Activated T-cell treated with anti-CD3 and anti-CD28 coated beads, Interleukin-2, amount 50 U/mL, for 72 hours (primary cell): ENCODE measurements around the gene SOX6. TPM values are rescaled to one million over a fixed set of nuclear protein-coding genes. Genes with fewer than 3 reads are reported as not detected.
"Not testable (repeated sequence)": the region's sequence is repeated elsewhere in the genome, so short reads cannot be mapped to it uniquely, and the experiment has no call there.

Experiments
- ATAC-seq, 2 donors: fragments of 150-1000 bp; cut with Tn5 transposase; replicated peaks in 1 of 2; 2 replicates each; pipeline ENCODE4 v1.10.0; 2021; ENCODE audit warnings: moderate library complexity in 2 of 2, mild to moderate bottlenecking in 1 of 2
- DNase-seq, 2 donors: peaks; one replicate each; pipeline ENCODE4 v3.0.0; 2021 to 2022; ENCODE audit warnings: mixed read lengths in 1 of 2
- H3K27ac Mint-ChIP-seq: one replicate; pipeline ENCODE4 v1.8.0; 2022; ENCODE audit warnings: mild to moderate bottlenecking, moderate library complexity, mixed read lengths
- H3K27me3 Mint-ChIP-seq: one replicate; pipeline ENCODE4 v1.8.0; 2022; ENCODE audit warnings: low read depth, mixed read lengths
- H3K36me3 Mint-ChIP-seq, 2 donors: one replicate each; pipeline ENCODE4 v1.8.0; 2022; ENCODE audit warnings: mixed read lengths in 2 of 2, mild to moderate bottlenecking in 1 of 2; ENCODE audit not compliant: insufficient read depth in 2 of 2
- H3K4me1 Mint-ChIP-seq: one replicate; pipeline ENCODE4 v1.8.0; 2022; ENCODE audit warnings: low read depth, mixed read lengths
- H3K4me3 Mint-ChIP-seq, 2 donors: one replicate each; pipeline ENCODE4 v1.8.0; 2022; ENCODE audit warnings: mild to moderate bottlenecking in 2 of 2, mixed read lengths in 2 of 2, moderate library complexity in 2 of 2
- H3K9me3 Mint-ChIP-seq, 2 donors: one replicate each; pipeline ENCODE4 v1.8.0; 2022; ENCODE audit warnings: mixed read lengths in 2 of 2
- total RNA-seq, 2 donors: library from RNA; stranded (reverse); gene quantifications; one replicate each; pipeline ENCODE4 v1.2.3, GENCODE V29; 2022

Gene SOX6
- total RNA-seq, 2 donors from 2014 or later: 0.48 TPM; not detected in 1

GRCh38 chr11:16030664-16031063 lies 325.7 kb downstream of the SOX6 start:
- no peak overlapping the region for H3K4me3 Mint-ChIP-seq
- H3K27me3 Mint-ChIP-seq: no peaks in the 10 kb centered on the region
- no peak overlapping the region for H3K27ac Mint-ChIP-seq
- peaks cover 2 to 5% of the 10 kb centered on the region in 2 donors for H3K9me3 Mint-ChIP-seq
- ATAC-seq: no peak
- no peaks in the 10 kb centered on the region for H3K36me3 Mint-ChIP-seq
- no peak for DNase-seq
- no peaks in the 10 kb centered on the region for H3K4me1 Mint-ChIP-seq

DNA sequence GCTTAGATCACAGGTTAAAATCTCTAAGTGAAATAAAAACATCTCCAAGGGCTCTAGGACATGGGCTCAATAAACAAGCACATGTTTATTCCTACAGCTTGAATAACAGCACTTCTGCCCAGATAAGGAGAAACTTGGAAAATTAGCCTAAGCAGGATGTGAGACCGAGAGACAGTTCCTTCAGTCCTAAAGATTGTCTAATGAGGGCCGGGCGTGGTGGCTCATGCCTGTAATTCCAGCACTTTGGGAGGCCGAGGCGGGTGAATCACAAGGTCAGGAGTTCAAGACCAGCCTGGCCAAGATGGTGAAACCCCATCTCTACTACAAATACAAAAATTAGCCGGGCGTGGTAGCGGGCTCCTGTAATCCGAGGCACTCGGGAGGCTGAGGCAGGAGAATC lies 327.2 kb downstream of the SOX6 start:
- not testable (repeated sequence) for H3K4me1 Mint-ChIP-seq, ATAC-seq, H3K9me3 Mint-ChIP-seq, H3K36me3 Mint-ChIP-seq, H3K27ac Mint-ChIP-seq, DNase-seq, H3K4me3 Mint-ChIP-seq, H3K27me3 Mint-ChIP-seq

DNA sequence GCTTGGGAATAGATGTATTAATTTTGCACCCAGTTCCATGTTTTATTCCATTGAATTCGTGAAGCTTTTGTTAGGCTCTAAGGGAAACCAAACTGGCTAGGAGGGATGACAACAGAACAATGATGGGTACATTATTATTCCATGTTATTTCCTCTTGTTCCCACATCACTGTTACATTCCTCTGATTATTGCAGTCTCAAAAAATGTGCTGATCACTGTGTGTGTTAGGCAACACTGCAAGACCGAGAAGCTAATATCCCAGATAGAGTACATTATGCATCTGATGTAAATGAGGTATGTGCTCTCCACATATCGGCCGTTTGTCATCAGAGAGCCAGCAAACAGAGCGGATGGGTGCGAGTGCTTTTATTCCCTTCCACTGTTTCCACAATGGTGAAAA lies 327.9 kb downstream of the SOX6 start:
- no peak for DNase-seq
- H3K27me3 Mint-ChIP-seq: no peaks in the 10 kb centered on the region
- no peaks in the 10 kb centered on the region for H3K36me3 Mint-ChIP-seq
- H3K4me3 Mint-ChIP-seq: no peak overlapping the region
- H3K27ac Mint-ChIP-seq: no peak overlapping the region
- no peaks in the 10 kb centered on the region for H3K4me1 Mint-ChIP-seq
- peaks cover 2 to 5% of the 10 kb centered on the region in 2 donors for H3K9me3 Mint-ChIP-seq
- no peak for ATAC-seq

DNA sequence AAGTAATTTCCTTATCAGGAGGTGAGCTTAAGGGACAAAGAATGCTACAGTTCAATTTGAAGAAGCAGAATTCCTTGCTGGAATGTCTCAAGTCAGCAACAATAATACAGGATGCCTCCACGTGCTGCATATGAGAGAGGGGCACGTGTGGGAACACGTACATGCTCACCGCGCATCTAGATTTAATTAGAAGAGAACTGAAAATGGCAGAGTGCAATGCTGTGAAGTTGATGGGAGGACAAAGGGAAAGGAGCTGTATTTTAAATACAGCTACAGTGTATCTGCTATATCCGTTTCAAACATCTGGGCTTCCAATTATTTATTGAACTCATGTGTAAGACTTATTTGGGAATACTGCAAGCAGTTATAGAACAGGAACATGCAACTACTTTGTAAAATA lies 328.7 kb downstream of the SOX6 start:
- no peaks in the 10 kb centered on the region for H3K27me3 Mint-ChIP-seq
- peaks cover 2 to 8% of the 10 kb centered on the region in 2 donors for H3K9me3 Mint-ChIP-seq
- DNase-seq: no peak
- no peak for ATAC-seq
- no peak overlapping the region for H3K4me3 Mint-ChIP-seq
- H3K4me1 Mint-ChIP-seq: no peaks in the 10 kb centered on the region
- no peak overlapping the region for H3K27ac Mint-ChIP-seq
- H3K36me3 Mint-ChIP-seq: no peaks in the 10 kb centered on the region

DNA sequence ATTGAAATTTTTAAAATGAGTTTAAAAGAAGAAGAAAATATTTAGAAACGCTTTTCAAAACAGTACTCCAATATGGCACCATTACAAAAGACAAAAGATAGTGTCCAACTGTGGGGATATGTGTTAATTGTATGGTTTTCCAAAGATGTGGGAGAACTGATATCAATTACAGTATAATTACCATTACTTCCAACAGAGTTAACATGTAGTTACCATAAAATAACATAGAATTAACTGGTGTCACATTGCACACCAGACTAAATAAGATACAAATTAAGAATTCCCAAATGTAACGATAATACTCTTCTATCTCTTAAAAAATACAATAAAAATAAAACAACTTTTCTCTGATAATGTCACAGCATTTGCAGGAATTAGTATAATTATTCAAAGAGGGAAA lies 329.5 kb downstream of the SOX6 start:
- ATAC-seq (no peak), DNase-seq (no peak)
- Mint-ChIP-seq H3K4me3 (no peak overlapping the region), H3K4me1 (no peaks in the 10 kb centered on the region), H3K9me3 (peaks cover 0 to 9% of the 10 kb centered on the region in 2 donors), H3K27me3 (no peaks in the 10 kb centered on the region), H3K27ac (no peak overlapping the region), H3K36me3 (no peaks in the 10 kb centered on the region)

- no peaks in the 10 kb centered on the region for H3K4me1 Mint-ChIP-seq
- no peak overlapping the region for H3K27ac Mint-ChIP-seq
- no peak for ATAC-seq
- no peak for DNase-seq
- peaks cover 7% of the 10 kb centered on the region for H3K27me3 Mint-ChIP-seq
- H3K4me3 Mint-ChIP-seq: no peak overlapping the region
- H3K9me3 Mint-ChIP-seq: peaks cover 3 to 4% of the 10 kb centered on the region in 2 donors
- no peaks in the 10 kb centered on the region for H3K36me3 Mint-ChIP-seq
These were observed 337.4 kb downstream of the SOX6 start for GRCh38 chr11:16018931-16019330.

DNA sequence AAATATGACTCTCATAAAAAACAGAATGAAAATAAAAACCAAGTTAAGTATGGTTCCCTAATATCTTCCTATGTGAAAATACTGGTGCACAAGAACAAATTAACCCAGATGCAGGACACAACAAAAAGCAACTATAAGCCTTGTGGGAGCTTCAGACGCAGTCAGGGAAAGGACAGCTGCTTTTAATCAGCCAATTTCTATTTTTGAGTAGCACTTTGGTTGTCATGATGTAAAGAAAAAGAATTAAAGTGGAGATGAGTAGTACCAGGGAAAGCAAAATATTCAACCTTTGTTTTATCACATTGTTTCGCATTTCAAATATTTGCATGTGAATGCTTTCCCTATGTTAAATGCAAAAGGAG lies 339.9 kb downstream of the SOX6 start:
- no peak overlapping the region for H3K27ac Mint-ChIP-seq
- peaks cover 0 to 3% of the 10 kb centered on the region in 2 donors for H3K9me3 Mint-ChIP-seq
- no peak overlapping the region for H3K4me3 Mint-ChIP-seq
- no peaks in the 10 kb centered on the region for H3K36me3 Mint-ChIP-seq
- DNase-seq: no peak
- no peaks in the 10 kb centered on the region for H3K4me1 Mint-ChIP-seq
- peaks cover 7% of the 10 kb centered on the region for H3K27me3 Mint-ChIP-seq
- ATAC-seq: no peak

GRCh38 chr11:16015741-16016467 lies 340.4 kb downstream of the SOX6 start:
- H3K27me3 Mint-ChIP-seq: peaks cover 7% of the 10 kb centered on the region
- H3K4me1 Mint-ChIP-seq: no peaks in the 10 kb centered on the region
- ATAC-seq (no peak), DNase-seq (no peak)
- no peak overlapping the region for H3K27ac Mint-ChIP-seq
- no peaks in the 10 kb centered on the region for H3K36me3 Mint-ChIP-seq
- peaks cover 0 to 3% of the 10 kb centered on the region in 2 donors for H3K9me3 Mint-ChIP-seq
- no peak overlapping the region for H3K4me3 Mint-ChIP-seq

- no peak overlapping the region for H3K4me3 Mint-ChIP-seq
- DNase-seq: no peak
- no peaks in the 10 kb centered on the region for H3K27me3 Mint-ChIP-seq
- H3K4me1 Mint-ChIP-seq: no peaks in the 10 kb centered on the region
- H3K9me3 Mint-ChIP-seq: no peaks in the 10 kb centered on the region
- H3K36me3 Mint-ChIP-seq: no peaks in the 10 kb centered on the region
- ATAC-seq: no peak
- no peak overlapping the region for H3K27ac Mint-ChIP-seq
These were observed 342.6 kb downstream of the SOX6 start for GRCh38 chr11:16013649-16014275.

- Mint-ChIP-seq H3K4me3 (no peak overlapping the region), H3K27me3 (no peaks in the 10 kb centered on the region), H3K9me3 (no peaks in the 10 kb centered on the region), H3K27ac (no peak overlapping the region), H3K4me1 (no peaks in the 10 kb centered on the region), H3K36me3 (no peaks in the 10 kb centered on the region)
- ATAC-seq (no peak), DNase-seq (no peak)
These were observed 343.1 kb downstream of the SOX6 start for GRCh38 chr11:16013242-16013641.

GRCh38 chr11:16012125-16012751 lies 344.1 kb downstream of the SOX6 start:
- Mint-ChIP-seq H3K36me3 (no peaks in the 10 kb centered on the region), H3K4me3 (no peak overlapping the region), H3K9me3 (no peaks in the 10 kb centered on the region), H3K4me1 (no peaks in the 10 kb centered on the region), H3K27me3 (no peaks in the 10 kb centered on the region), H3K27ac (no peak overlapping the region)
- ATAC-seq (no peak), DNase-seq (no peak)

- DNase-seq: no peak
- Mint-ChIP-seq H3K27ac (no peak overlapping the region), H3K4me3 (no peak overlapping the region), H3K4me1 (no peaks in the 10 kb centered on the region), H3K9me3 (no peaks in the 10 kb centered on the region), H3K36me3 (no peaks in the 10 kb centered on the region), H3K27me3 (no peaks in the 10 kb centered on the region)
- no peak for ATAC-seq
These were observed 344.9 kb downstream of the SOX6 start for GRCh38 chr11:16011396-16011795.

- Mint-ChIP-seq H3K4me1 (no peaks in the 10 kb centered on the region), H3K9me3 (no peaks in the 10 kb centered on the region), H3K36me3 (no peaks in the 10 kb centered on the region), H3K4me3 (no peak overlapping the region), H3K27ac (no peak overlapping the region), H3K27me3 (no peaks in the 10 kb centered on the region)
- ATAC-seq: no peak
- DNase-seq: no peak
These were observed 347.3 kb downstream of the SOX6 start for GRCh38 chr11:16009021-16009420.
